ENCODE results near the gene IRF3.

GRCh38 chr19:49672131-49672919, 6.7 kb upstream of the IRF3 start:
- TF ChIP-seq CTCF (IDR thresholded peaks at IDR 0.05) (peak in 1 of 3 donors; percentile 75), POLR2A (IDR thresholded peaks at IDR 0.05) (no peak)
